NCI-H748 treated with DMSO at 0.1 percent for 48 hours (cell line): ENCODE results near the gene ZXDA.

Experiments used
- DNase-seq: peaks from one replicate; lab custom pipeline; 2025; lab: John Stamatoyannopoulos, UW

ZXDA gene

GRCh38 chrX:57871463-57871862 lies 38.8 kb downstream of the ZXDA start:
- no peak for DNase-seq
